OCI-LY7 (cell line): Measurements from ENCODE around the gene CRAMP1. TPM values are rescaled to one million over a fixed set of nuclear protein-coding genes. Genes with fewer than 3 reads are reported as not detected.

ENCODE experiments used
- BruUV-seq: library from RNA; stranded (reverse); fragments of 400-500 nt; replicated peaks from 2 replicates; lab custom pipeline; 2021; lab: Mats Ljungman, UMichigan
- CTCF ChIA-PET: fragments of 300-600 bp; sonication (Branson Sonifier 250); formaldehyde crosslinking; loops from one replicate; lab custom pipeline; 2022; ENCODE audit warnings: antibody characterized with exemption; ENCODE audit not compliant: unreplicated experiment; lab: Charles Lee
- POLR2A ChIA-PET: fragments of 300-600 bp; sonication (Branson Sonifier 250); formaldehyde crosslinking; loops from one replicate; lab custom pipeline; 2022; ENCODE audit warnings: antibody characterized with exemption; lab: Charles Lee
- DNase-seq: peaks from one replicate; pipeline ENCODE4 v3.0.0-alpha.2; 2015; ENCODE audit warnings: low spot score
- H2AFZ ChIP-seq: fragments of 200-600 bp; sonication (generic), shearing (Covaris generic); 2 replicates; pipeline ENCODE4 v1.6.1; 2014; ENCODE audit warnings: mild to moderate bottlenecking, antibody characterized with exemption, low read length, moderate library complexity
- H3K27ac ChIP-seq: fragments of 200-600 bp; sonication (generic); 2 replicates; pipeline ENCODE4 v1.5.1; 2014; ENCODE audit warnings: mixed run types, low read depth, mild to moderate bottlenecking, moderate library complexity, low read length, inconsistent platforms; ENCODE audit not compliant: poor library complexity, severe bottlenecking
- H3K36me3 ChIP-seq: fragments of 200-600 bp; sonication (generic); 2 replicates; pipeline ENCODE4 v1.6.1; 2014; ENCODE audit warnings: mild to moderate bottlenecking, antibody characterized with exemption, low read length, moderate library complexity, mixed read lengths; ENCODE audit not compliant: insufficient read depth
- H3K4me1 ChIP-seq: fragments of 200-600 bp; sonication (generic); 2 replicates; pipeline ENCODE4 v1.5.1; 2014; ENCODE audit warnings: mild to moderate bottlenecking, low read length; ENCODE audit not compliant: insufficient read depth, poor library complexity, severe bottlenecking
- H3K4me2 ChIP-seq: fragments of 200-600 bp; sonication (generic); 2 replicates; pipeline ENCODE4 v1.6.1; 2014; ENCODE audit warnings: mild to moderate bottlenecking, low read length
- H3K4me3 ChIP-seq: fragments of 200-600 bp; sonication (generic); 2 replicates; pipeline ENCODE4 v1.5.1; 2014; ENCODE audit warnings: mild to moderate bottlenecking, low read depth, low read length; ENCODE audit not compliant: poor library complexity, severe bottlenecking
- H3K79me2 ChIP-seq: fragments of 200-600 bp; sonication (generic); 2 replicates; pipeline ENCODE4 v1.6.1; 2016; ENCODE audit warnings: low read depth, mild to moderate bottlenecking, low read length, moderate library complexity, mixed read lengths; ENCODE audit not compliant: insufficient read depth
- H3K9me2 ChIP-seq: fragments of 200-600 bp; sonication (generic); 2 replicates; pipeline ENCODE4 v1.6.1; 2016; ENCODE audit warnings: mild to moderate bottlenecking, low read length, mixed read lengths; ENCODE audit not compliant: insufficient read depth
- H3K9me3 ChIP-seq: fragments of 200-600 bp; sonication (generic); 2 replicates; pipeline ENCODE4 v1.6.1; 2014; ENCODE audit warnings: mild to moderate bottlenecking, mixed run types, low read length, mixed read lengths
- H4K20me1 ChIP-seq: fragments of 200-600 bp; sonication (generic); 2 replicates; pipeline ENCODE4 v1.6.1; 2014; ENCODE audit warnings: mild to moderate bottlenecking, antibody characterized with exemption, low read length, moderate library complexity, mixed read lengths; ENCODE audit not compliant: insufficient read depth
- CTCF ChIP-seq: fragments of 200-600 bp; sonication (generic); conservative IDR thresholded peaks from 2 replicates; pipeline ENCODE4 v1.5.1; 2014; ENCODE audit warnings: mild to moderate bottlenecking, antibody characterized with exemption, low read length, moderate library complexity, mixed read lengths
- EZH2phosphoT487 ChIP-seq: fragments of 200-600 bp; sonication (generic); IDR thresholded peaks from 2 replicates; pipeline ENCODE4 v1.6.1; 2018; ENCODE audit warnings: low read depth, borderline replicate concordance, mild to moderate bottlenecking, mixed run types, antibody characterized with exemption, low read length, moderate library complexity, mixed read lengths
- intact Hi-C: fragments of 100-400 bp; cut with micrococcal nuclease; formaldehyde crosslinking; loops from one replicate; pipeline ENCODE4 v1.10.0; 2022; ENCODE audit not compliant: unreplicated experiment
- total RNA-seq, 2 experiments: library from RNA; depleted of rRNA in 1 of 2; stranded (reverse); fragments of >200 nt in 1 of 2; shearing (Covaris generic) in 1 of 2; gene quantifications; 2 replicates each; pipeline ENCODE4 v1.2.3, GENCODE V29; 2014 to 2022

CRAMP1 gene
- total RNA-seq, 2 experiments from 2014 or later, result 10.5 to 33.6 TPM

DNA sequence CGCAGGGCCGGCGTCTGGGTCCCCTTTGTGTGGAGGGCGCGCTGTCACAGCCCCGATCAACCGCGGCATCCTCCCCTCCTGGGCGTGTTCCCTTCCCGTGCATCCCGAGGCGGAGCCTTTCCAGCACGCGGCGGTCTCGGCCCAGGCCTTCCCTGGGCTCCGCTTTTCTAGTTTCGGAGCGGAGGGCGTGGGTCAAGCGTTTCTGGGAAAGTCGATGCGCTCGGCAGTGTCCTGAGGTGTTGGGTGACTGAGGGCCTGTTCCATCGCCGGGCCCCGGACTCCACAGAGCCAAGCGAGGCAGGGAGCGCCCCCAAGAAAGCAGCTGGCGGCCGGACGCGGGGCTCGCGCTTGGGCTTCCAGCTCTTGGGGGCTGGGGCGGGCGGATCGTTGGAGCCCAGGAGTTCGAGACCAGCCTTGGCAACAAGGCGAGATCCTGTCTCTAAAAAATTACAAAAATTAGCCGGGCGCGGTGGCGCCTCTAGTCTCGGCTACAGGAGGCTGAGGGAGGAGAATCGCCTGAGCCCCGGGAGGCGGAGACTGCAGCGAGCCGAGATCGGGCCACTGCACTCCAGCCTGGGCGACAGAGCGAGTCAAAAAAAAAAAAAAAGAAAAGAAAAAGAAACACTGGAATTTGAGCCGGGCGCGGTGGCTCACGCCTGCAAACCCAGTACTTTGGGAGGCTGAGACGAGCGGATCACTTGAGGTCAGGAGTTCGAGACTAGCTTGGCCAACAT lies 1.1 kb upstream of the CRAMP1 start:
- ChIA-PET POLR2A (interaction anchor here (0.6 to 1.4 kb wide), 4 partner anchors 90 to 660 kb away, joined by 3 to 8 read pairs (median 4); partner anchors contain the start of genes NUBP2 and SPSB3), CTCF (no interaction called here)
- H3K36me3 ChIP-seq, result peaks cover 17% of the 10 kb centered on the region; the same call in 1 of the 2 replicates
- H3K4me3 ChIP-seq, result peak overlapping the region; percentile 77
- peak overlapping the region; percentile 81 for H3K4me2 ChIP-seq
- peaks cover 36% of the 10 kb centered on the region for H3K4me1 ChIP-seq
- TF ChIP-seq EZH2phosphoT487 (no peak), CTCF (no peak)
- peaks cover 26% of the 10 kb centered on the region; the same call in 1 of the 2 replicates for H3K79me2 ChIP-seq
- intact Hi-C loops, result loop anchor here (5.0 to 10.0 kb wide), 5 partner anchors 119 to 639 kb away; partner anchors contain the start of genes EME2, LMF1, MRPS34 and NME3
- no TSS peak for BruUV-seq
- no peaks in the 10 kb centered on the region for H3K9me2 ChIP-seq
- no peaks in the 10 kb centered on the region for H4K20me1 ChIP-seq
- peak overlapping the region; percentile 56 for H2AFZ ChIP-seq
- peak overlapping the region; percentile 79 for H3K27ac ChIP-seq
- no peaks in the 10 kb centered on the region for H3K9me3 ChIP-seq
- peak; percentile 27 for DNase-seq

GRCh38 chr16:1613211-1613622 lies 1.1 kb downstream of the CRAMP1 start:
- intact Hi-C loops, result loop anchor here (2.0 to 10.0 kb wide), 7 partner anchors 66 to 641 kb away; partner anchors contain the start of genes EME2, JPT2, LMF1 and MRPS34
- H2AFZ ChIP-seq, result 0 out of 2 replicates have a peak overlapping the region, but pooled peaks have one; percentile 26
- TF ChIP-seq CTCF (no peak), EZH2phosphoT487 (no peak)
- peak; percentile 41 for DNase-seq
- no TSS peak for BruUV-seq
- H3K79me2 ChIP-seq, result peaks cover 26% of the 10 kb centered on the region; the same call in 1 of the 2 replicates
- no peaks in the 10 kb centered on the region for H3K9me3 ChIP-seq
- peaks cover 28% of the 10 kb centered on the region for H3K36me3 ChIP-seq
- H4K20me1 ChIP-seq, result no peaks in the 10 kb centered on the region
- H3K27ac ChIP-seq, result peak overlapping the region; percentile 36
- H3K9me2 ChIP-seq, result no peaks in the 10 kb centered on the region
- CTCF ChIA-PET, result no interaction called here
- H3K4me1 ChIP-seq, result peaks cover 36% of the 10 kb centered on the region
- peak overlapping the region; percentile 89 for H3K4me2 ChIP-seq
- POLR2A ChIA-PET, result no interaction called here
- peak overlapping the region; percentile 100 for H3K4me3 ChIP-seq
